BLaER1 (cell line): ENCODE data around the gene TTC23L.

Source experiments
- H3K27ac ChIP-seq: shearing (Covaris generic); formaldehyde crosslinking; 2 replicates; pipeline ENCODE4 v1.8.1; 2022
- H3K27me3 ChIP-seq: shearing (Covaris generic); formaldehyde crosslinking; 2 replicates; pipeline ENCODE4 v1.8.1; 2022
- H3K36me3 ChIP-seq: shearing (Covaris generic); formaldehyde crosslinking; 2 replicates; pipeline ENCODE4 v1.8.1; 2022
- H3K4me1 ChIP-seq: shearing (Covaris generic); formaldehyde crosslinking; 2 replicates; pipeline ENCODE4 v1.8.1; 2022
- H3K4me2 ChIP-seq: shearing (Covaris generic); formaldehyde crosslinking; 2 replicates; pipeline ENCODE4 v1.8.1; 2022
- H3K4me3 ChIP-seq: shearing (Covaris generic); formaldehyde crosslinking; 2 replicates; pipeline ENCODE4 v1.8.1; 2022
- H3K9ac ChIP-seq: shearing (Covaris generic); formaldehyde crosslinking; 2 replicates; pipeline ENCODE4 v1.8.1; 2022
- H3K9me3 ChIP-seq: shearing (Covaris generic); formaldehyde crosslinking; 2 replicates; pipeline ENCODE4 v1.8.1; 2022
- H4K20me1 ChIP-seq: shearing (Covaris generic); formaldehyde crosslinking; 2 replicates; pipeline ENCODE4 v1.8.1; 2022
- Cebpa-rat ChIP-seq: shearing (Covaris generic); IDR thresholded peaks from 2 replicates; pipeline ENCODE4 v1.8.1; 2022

TTC23L gene

GRCh38 chr5:34847552-34847951, 8.6 kb downstream of the TTC23L start:
- H4K20me1 ChIP-seq: no peaks in the 10 kb centered on the region
- H3K27ac ChIP-seq: no peak overlapping the region
- no peak for TF ChIP-seq Cebpa-rat
- no peak overlapping the region for H3K4me2 ChIP-seq
- H3K4me1 ChIP-seq: no peaks in the 10 kb centered on the region
- 0 out of 2 replicates have a peak, but pooled peaks cover 1% of the 10 kb centered on the region for H3K9me3 ChIP-seq
- H3K36me3 ChIP-seq: no peaks in the 10 kb centered on the region
- no peak overlapping the region for H3K9ac ChIP-seq
- no peaks in the 10 kb centered on the region for H3K27me3 ChIP-seq
- no peak overlapping the region for H3K4me3 ChIP-seq

GRCh38 chr5:34848230-34848629, 9.3 kb downstream of the TTC23L start:
- Histone ChIP-seq H4K20me1 (no peaks in the 10 kb centered on the region), H3K27me3 (no peaks in the 10 kb centered on the region), H3K9ac (no peak overlapping the region), H3K4me2 (no peak overlapping the region), H3K36me3 (no peaks in the 10 kb centered on the region), H3K4me3 (no peak overlapping the region), H3K4me1 (peaks cover 4% of the 10 kb centered on the region), H3K27ac (no peak overlapping the region), H3K9me3 (0 out of 2 replicates have a peak, but pooled peaks cover 7% of the 10 kb centered on the region)
- no peak for TF ChIP-seq Cebpa-rat

GRCh38 chr5:34849253-34849652, 10.3 kb downstream of the TTC23L start:
- H4K20me1 ChIP-seq: no peaks in the 10 kb centered on the region
- H3K4me1 ChIP-seq: peaks cover 14% of the 10 kb centered on the region
- H3K9me3 ChIP-seq: 0 out of 2 replicates have a peak, but pooled peaks cover 7% of the 10 kb centered on the region
- H3K27me3 ChIP-seq: no peaks in the 10 kb centered on the region
- no peak overlapping the region for H3K4me3 ChIP-seq
- H3K36me3 ChIP-seq: no peaks in the 10 kb centered on the region
- H3K9ac ChIP-seq: no peak overlapping the region
- H3K4me2 ChIP-seq: no peak overlapping the region
- TF ChIP-seq Cebpa-rat: no peak
- H3K27ac ChIP-seq: no peak overlapping the region

GRCh38 chr5:34854459-34855174, 15.7 kb downstream of the TTC23L start:
- no peaks in the 10 kb centered on the region for H3K36me3 ChIP-seq
- H3K27me3 ChIP-seq: no peaks in the 10 kb centered on the region
- no peak overlapping the region for H3K27ac ChIP-seq
- H3K9me3 ChIP-seq: 0 out of 2 replicates have a peak, but pooled peaks cover 7% of the 10 kb centered on the region
- H4K20me1 ChIP-seq: no peaks in the 10 kb centered on the region
- H3K4me1 ChIP-seq: peaks cover 32% of the 10 kb centered on the region
- H3K4me2 ChIP-seq: peak overlapping the region; percentile 53
- no peak for TF ChIP-seq Cebpa-rat
- no peak overlapping the region for H3K4me3 ChIP-seq
- no peak overlapping the region for H3K9ac ChIP-seq

GRCh38 chr5:34857161-34857560, 18.2 kb downstream of the TTC23L start:
- Histone ChIP-seq H3K4me1 (peaks cover 32% of the 10 kb centered on the region), H3K4me2 (no peak overlapping the region), H3K9ac (no peak overlapping the region), H3K27me3 (no peaks in the 10 kb centered on the region), H3K36me3 (no peaks in the 10 kb centered on the region), H3K4me3 (no peak overlapping the region), H3K27ac (no peak overlapping the region), H3K9me3 (0 out of 2 replicates have a peak, but pooled peaks cover 7% of the 10 kb centered on the region), H4K20me1 (no peaks in the 10 kb centered on the region)
- no peak for TF ChIP-seq Cebpa-rat

GRCh38 chr5:34857894-34858293, 18.9 kb downstream of the TTC23L start:
- no peaks in the 10 kb centered on the region for H4K20me1 ChIP-seq
- H3K36me3 ChIP-seq: no peaks in the 10 kb centered on the region
- peaks cover 36% of the 10 kb centered on the region for H3K4me1 ChIP-seq
- 0 out of 2 replicates have a peak, but pooled peaks cover 3% of the 10 kb centered on the region for H3K9me3 ChIP-seq
- no peak overlapping the region for H3K9ac ChIP-seq
- TF ChIP-seq Cebpa-rat: no peak
- no peak overlapping the region for H3K27ac ChIP-seq
- H3K4me2 ChIP-seq: no peak overlapping the region
- H3K4me3 ChIP-seq: no peak overlapping the region
- no peaks in the 10 kb centered on the region for H3K27me3 ChIP-seq

GRCh38 chr5:34858790-34859189, 19.8 kb downstream of the TTC23L start:
- Histone ChIP-seq H4K20me1 (no peaks in the 10 kb centered on the region), H3K36me3 (no peaks in the 10 kb centered on the region), H3K9ac (no peak overlapping the region), H3K4me3 (no peak overlapping the region), H3K9me3 (no peaks in the 10 kb centered on the region), H3K27me3 (no peaks in the 10 kb centered on the region), H3K4me1 (peaks cover 36% of the 10 kb centered on the region), H3K27ac (no peak overlapping the region), H3K4me2 (no peak overlapping the region)
- no peak for TF ChIP-seq Cebpa-rat

GRCh38 chr5:34859253-34859652, 20.3 kb downstream of the TTC23L start:
- Histone ChIP-seq H3K9ac (no peak overlapping the region), H3K9me3 (no peaks in the 10 kb centered on the region), H4K20me1 (no peaks in the 10 kb centered on the region), H3K4me2 (no peak overlapping the region), H3K27me3 (no peaks in the 10 kb centered on the region), H3K4me1 (peaks cover 36% of the 10 kb centered on the region), H3K36me3 (no peaks in the 10 kb centered on the region), H3K4me3 (no peak overlapping the region), H3K27ac (no peak overlapping the region)
- no peak for TF ChIP-seq Cebpa-rat

GRCh38 chr5:34863946-34864345, 25.0 kb downstream of the TTC23L start:
- no peak for TF ChIP-seq Cebpa-rat
- Histone ChIP-seq H3K27me3 (no peaks in the 10 kb centered on the region), H3K4me2 (peak overlapping the region; percentile 59), H3K36me3 (no peaks in the 10 kb centered on the region), H3K27ac (no peak overlapping the region), H4K20me1 (no peaks in the 10 kb centered on the region), H3K4me1 (peaks cover 25% of the 10 kb centered on the region), H3K9ac (no peak overlapping the region), H3K9me3 (no peaks in the 10 kb centered on the region), H3K4me3 (no peak overlapping the region)

- Histone ChIP-seq H3K27ac (no peak overlapping the region), H4K20me1 (no peaks in the 10 kb centered on the region), H3K36me3 (no peaks in the 10 kb centered on the region), H3K4me3 (no peak overlapping the region), H3K4me1 (peaks cover 20% of the 10 kb centered on the region), H3K9me3 (no peaks in the 10 kb centered on the region), H3K9ac (no peak overlapping the region), H3K27me3 (no peaks in the 10 kb centered on the region), H3K4me2 (no peak overlapping the region)
- TF ChIP-seq Cebpa-rat: no peak
Observed at GRCh38 chr5:34865091-34865490, 26.1 kb downstream of the TTC23L start.
